HCT116 (cell line): ENCODE measurements around the gene GRIK5.
A peak's percentile ranks its signal among the peaks of the same experiment; 100 is the strongest.

ENCODE experiments used
- ATF3 ChIP-seq: IDR thresholded peaks from 2 replicates; pipeline ENCODE4 v1.6.1; 2012
- CEBPB ChIP-seq: IDR thresholded peaks from 2 replicates; pipeline ENCODE4 v1.6.1; 2012; ENCODE audit warnings: low read depth
- CTCF ChIP-seq, 3 experiments: fragments of 200-600 bp in 1 of 3; sonication (generic) in 1 of 3; IDR thresholded peaks in 2 of 3; conservative IDR thresholded peaks in 1 of 3; 2 replicates each; pipeline ENCODE4 v1.5.1; 2012 to 2017; ENCODE audit warnings: low read depth in 2 of 3, low read length in 2 of 3, antibody characterized with exemption in 1 of 3, borderline replicate concordance in 1 of 3, control low read depth in 1 of 3, mild to moderate bottlenecking in 1 of 3, mixed read lengths in 1 of 3, mixed run types in 1 of 3, moderate library complexity in 1 of 3; ENCODE audit not compliant: insufficient read depth in 1 of 3
- POLR2A ChIP-seq: IDR thresholded peaks from 2 replicates; pipeline ENCODE4 v1.7.0; 2011; ENCODE audit warnings: borderline replicate concordance; ENCODE audit not compliant: insufficient read depth, insufficient read length; ENCODE audit errors: extremely low read depth
- TCF7L2 ChIP-seq: IDR thresholded peaks from 2 replicates; pipeline ENCODE4 v1.7.0; 2011; ENCODE audit warnings: borderline replicate concordance, inconsistent platforms; ENCODE audit not compliant: insufficient read depth, insufficient read length; ENCODE audit errors: extremely low read depth

GRCh38 chr19:41951686-41952172 is 118.3 kb downstream of the GRIK5 start:
- TF ChIP-seq CTCF (IDR thresholded peaks at IDR 0.05 in 2 of 3, conservative IDR thresholded peaks at IDR 0.05 in 1 of 3; ENCODE audit: borderline replicate concordance in 1 of 3, insufficient read depth in 1 of 3, low read depth in 2 of 3, low read length in 2 of 3) (peak; percentile 81 to 99 (median 97)), POLR2A (no peak), CEBPB (no peak), ATF3 (no peak), TCF7L2 (no peak)
